SIG-M5 (cell line): ENCODE data around the gene CDH23.

Experiments used
- DNase-seq: peaks from one replicate; lab custom pipeline; 2025; lab: John Stamatoyannopoulos, UW

CDH23 gene

DNA sequence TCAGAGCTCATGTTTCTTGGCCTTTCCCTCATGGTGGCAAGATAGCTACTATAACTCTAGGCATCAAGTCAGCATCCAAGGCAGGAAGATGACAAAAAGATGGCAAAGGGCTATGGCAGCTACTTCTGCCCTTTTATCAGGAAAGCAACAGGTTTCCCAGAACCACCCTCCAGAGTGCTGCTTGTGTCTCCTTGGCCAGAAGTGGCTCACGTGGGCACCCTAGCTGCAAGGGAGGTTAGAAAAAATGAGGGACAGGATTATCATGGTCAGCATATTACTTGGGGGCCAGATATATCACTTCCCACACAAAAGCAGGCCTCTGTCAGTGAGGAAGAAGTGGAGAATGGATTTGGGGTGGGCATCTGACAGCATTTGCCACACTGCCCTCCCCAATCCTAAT is 347.1 kb downstream of the CDH23 start:
- no peak for DNase-seq

DNA sequence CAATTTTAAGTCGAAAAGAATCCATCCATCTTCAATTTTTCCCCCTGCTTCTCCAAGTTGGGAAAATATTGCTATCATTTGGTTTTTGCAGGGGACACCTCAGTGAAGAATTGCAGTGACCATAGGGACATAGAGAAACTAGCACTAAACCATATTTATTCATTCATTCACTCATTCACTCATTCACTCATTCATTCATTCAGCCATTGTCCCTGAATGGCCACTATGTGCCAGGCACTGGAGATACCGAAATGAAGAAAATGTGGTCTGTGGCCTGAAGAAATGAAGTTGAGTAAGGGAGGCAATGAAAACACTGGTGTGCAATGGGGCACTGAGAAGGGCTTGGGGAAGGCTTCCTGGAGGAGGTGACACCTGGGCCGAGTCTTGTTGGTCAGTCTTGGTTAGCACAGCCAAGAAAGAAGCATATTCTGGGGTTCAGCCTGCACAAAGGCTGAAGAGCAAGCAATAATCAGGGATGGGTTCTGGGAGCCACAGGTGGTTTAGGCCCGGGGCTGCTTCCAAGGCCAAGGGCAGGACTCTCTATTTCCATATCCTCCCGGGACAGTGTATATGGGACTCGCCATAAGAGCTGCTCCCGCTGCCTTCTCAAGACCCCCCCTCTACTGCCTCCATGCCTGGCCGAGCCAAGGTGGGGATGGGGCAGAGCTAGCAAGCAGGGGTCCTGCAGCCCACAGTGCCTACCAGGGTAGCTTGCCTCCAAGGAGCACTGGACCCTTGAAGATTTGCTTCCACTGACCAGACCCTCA is 348.4 kb downstream of the CDH23 start:
- no peak for DNase-seq

DNA sequence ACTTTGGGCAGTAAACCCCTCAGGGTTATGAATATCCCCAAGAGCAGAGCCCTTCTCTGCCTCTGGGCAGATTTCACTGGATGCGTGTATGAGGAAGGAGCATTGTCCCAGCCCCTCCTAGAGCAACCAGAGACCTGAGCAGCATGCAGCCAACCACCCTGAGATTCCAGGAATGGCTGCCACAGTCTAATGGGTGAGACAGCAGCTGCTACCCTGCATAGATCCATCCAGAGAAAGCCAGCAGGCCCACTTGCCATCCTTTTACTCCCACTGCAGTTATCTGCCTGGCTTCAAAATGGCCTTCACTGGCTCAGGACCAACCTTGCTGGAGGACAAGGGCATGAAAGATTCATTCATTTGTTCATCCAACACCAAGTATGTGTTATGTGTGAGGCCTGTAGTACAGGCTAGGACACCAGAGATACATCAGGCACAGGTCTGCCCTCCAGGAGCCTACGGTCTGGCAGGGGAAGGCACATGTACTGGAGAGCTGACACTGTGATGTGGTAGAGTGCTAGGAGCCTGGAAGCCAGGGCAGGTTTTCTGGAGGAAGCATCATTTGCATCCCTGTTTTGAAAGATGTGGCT is 349.0 kb downstream of the CDH23 start:
- DNase-seq = no peak

DNA sequence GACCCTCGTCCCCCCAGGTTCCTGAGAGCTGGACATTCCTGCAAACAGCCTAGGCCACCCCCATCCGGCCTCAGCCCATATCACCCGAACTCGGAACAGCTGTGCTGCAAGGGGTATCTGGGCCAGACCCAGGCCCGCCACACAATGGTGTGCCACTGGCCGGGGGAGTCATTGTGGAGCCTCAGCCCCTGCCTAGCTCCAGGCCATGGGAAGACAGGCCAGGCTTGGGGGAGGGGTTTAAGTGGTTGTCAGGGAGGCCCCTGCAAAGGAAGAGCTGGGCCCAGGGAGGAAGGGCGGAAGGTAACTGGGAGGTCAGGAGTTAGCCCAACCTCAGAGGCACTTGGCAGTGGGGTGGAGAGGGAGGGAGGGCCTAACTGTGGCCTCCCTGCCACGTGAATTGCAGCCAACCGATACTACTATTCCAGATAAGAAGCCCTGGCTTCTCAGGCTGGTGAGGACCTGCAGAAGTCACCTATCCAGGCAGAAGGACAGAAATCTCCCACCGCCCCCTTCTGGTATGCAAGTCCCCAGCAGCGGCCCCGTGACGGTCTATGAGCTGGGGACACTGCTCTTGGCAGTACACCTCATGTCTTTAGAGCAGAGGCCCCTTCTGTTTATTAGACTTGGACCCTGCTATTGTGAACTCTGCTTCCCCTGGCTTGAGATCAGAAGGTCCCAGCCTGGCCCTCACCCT is 349.8 kb downstream of the CDH23 start:
- DNase-seq = peak; percentile 13

DNA sequence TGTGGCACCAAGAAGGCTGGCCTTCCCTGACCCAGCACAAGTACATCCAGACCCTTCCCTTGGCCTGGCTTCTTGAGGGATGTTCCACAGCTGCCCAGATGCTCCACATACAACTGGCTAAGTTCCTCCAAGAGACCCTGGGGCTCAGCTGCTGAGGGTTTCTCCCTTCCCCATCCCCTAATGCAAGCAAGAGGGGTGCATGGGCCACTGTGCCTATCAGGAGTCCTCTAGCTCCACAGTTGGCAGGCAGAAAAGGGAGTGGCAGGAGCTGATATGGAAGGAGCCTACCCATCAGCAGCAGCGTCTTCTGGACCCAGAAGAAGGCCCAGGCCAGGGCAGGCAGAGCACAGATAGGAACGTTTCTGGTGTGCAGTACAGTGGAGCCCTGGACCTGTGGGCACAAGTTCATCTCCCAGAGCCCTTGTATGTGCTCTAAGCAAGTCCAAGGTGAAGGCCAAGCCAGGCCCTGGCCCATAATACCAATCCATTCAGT is 350.4 kb downstream of the CDH23 start:
- DNase-seq = no peak

DNA sequence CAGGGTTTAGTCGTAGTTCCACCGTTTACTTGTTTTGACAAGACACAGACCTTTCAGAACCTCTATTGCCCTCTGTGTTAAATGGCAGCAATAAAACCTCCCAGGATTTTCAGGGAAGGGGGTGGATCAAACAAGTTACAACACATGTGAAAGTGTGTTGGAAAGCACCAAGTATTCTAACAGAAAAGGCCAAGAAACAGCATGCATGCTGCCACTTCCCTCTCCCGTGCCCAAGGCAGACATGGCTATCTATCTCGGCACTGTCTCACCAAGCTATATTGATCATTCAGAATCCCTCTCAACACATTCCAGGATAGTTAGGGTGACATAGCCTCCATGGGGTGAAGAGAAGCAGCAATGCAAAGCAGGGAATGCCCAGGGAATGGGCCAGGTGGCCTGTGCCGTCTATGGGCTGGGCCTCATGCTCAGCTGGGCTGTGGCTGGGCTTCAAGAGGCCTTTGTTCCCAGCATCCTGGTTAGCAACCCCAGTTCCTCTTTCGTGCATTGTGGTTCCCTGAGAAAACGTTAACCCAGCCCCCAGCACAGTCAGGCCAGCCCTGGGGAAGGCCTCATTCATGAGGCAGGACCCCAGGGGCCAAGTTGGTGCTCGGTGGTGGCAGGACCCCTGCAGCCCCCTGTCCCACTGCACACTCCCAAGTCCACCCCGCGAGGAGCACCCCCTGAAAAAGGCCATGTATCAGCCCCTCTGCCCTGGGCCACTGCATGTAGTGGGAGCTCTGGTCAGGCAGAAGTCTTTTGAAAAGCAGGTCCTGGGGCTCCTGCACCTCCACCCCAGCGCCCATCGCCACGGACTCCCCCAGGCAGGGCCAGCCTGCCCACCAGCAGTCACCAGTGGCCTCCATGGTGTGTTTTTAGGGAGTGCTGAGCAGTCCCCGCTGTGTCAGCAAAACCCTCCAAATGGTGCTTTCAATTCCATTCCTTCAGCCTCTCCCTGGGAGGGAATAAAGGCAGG is 351.1 kb downstream of the CDH23 start:
- DNase-seq = peak; percentile 6

DNA sequence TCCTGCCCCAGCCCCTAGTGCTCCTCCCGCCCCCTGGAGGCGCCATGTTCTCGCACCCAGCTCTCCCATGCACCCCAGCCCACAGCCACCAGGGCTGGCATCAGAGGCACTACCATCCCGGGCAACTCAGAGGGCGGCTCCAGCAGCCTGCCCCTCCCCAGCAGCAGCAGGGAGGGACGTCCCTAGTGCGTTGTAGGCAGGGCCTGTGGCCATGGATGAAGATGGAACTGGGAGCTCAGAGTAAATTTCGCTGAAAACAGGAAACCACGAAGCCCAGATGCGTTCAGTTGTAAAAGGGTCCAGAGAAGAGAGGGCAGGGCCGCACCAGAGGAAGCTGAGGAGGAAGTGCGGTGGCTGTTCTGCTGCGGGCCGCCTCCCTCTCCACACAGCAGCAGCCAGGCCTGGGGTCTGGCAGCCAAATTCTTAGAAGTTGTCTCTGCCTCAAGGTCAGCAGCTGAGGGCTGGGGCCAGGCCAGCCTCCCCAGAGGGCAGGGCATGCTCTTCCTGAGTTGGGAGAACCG is 352.0 kb downstream of the CDH23 start:
- peak; percentile 93 for DNase-seq

DNA sequence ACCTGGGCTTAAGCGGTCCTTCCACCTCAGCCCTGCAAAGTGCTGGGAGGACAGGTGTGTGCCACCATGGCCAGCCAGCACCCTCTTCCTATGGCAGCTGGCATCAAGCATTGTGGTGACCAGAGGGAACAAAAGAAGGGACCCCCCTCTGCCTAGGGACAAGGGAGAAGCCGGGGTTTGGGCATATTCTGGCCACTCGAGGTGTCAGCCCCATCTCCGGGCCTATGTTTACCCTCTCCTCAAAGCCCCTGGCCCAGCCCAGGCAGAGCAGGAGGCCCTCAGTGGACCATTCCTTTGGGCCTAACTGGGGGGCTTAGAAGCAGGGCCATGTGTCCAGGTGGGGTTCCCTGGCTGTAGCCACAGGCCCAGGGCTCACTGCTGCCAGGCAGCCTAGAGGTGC is 352.7 kb downstream of the CDH23 start:
- no peak for DNase-seq

DNA sequence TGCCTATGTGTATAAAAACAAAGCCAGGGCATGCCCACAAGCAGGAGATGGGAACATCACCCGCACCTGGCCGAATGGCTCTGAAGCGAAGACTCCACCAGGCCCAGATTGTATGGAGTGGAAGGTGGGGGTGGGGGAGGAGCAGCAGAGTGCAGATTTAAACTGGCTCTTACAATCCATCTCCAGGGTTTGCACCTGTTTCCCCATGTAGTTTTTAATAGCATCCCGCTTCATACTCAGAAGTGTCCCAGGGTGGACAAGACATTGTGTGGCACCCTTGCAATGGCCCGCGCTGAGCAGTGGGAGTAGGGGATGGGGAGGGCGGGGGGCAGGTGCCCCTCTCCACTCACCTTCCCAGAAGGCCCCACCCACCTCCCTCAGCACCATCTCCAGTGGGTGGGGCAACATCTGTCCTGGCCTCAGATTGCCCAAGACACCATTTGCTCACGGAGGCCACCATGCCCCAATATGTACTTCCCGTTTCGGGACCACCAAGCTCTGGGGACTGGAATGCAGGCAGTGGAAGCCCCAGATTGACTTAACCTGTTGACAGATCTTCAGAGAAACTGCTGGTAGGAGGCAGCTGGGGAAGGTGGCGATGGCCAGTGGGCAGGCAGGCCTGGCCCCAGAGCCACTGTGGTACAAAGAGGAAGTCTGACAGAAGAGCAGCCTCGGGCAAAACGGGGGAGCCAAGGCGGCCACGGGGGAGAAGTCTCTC is 353.6 kb downstream of the CDH23 start:
- DNase-seq = peak; percentile 33

DNA sequence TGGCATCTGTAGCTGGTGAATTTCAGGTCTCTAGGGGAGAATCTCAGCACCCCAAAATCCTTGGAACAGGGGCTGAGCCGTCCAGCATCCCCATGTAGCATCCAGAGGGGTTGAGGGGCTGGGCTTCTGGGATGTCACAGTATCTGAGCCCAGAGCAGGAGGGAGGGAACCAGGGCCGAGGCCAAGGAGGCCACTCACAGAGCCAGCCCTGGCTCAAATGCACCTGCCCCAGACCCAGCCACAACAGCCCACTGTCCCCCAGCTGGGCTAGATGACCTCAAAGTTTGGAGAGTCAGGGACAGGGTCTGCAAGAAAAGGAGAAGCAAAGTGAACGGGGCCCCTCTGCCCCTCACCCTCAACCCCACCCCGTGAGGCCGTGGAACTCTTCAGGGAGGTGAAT is 354.3 kb downstream of the CDH23 start:
- no peak for DNase-seq

DNA sequence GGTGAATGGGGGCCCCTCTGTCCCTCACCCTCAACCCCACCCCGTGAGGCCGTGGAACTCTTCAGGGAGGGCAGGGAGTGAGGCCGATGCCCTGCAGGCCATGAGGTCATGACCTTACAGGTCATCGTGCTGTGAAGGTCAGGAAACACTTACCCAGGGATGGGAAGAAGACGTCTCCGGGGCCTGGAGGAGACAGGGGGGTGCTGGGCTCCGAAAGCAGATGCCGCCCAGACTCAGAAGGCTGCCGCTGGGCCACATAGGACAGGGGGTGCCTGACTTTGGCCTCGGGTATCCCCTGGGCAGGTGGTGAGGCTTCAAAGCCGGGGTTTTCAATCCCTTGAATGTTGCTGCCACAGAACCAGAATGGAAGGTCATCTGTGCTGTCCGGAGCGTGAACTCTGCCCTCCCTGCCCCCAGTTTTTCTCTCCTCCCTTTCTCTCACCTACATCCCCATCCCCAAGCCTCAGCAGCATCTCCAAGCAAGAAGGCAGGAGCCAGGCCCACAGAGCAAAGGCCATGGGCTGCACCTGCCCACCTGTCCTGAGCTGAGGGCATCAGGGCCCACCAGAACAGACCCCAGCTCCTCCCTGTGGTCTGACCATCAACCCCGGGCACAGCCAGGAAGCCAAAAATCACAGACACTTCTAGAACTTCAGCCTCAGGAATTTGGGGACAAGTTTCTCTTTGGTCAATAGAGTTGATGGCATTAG is 354.9 kb downstream of the CDH23 start:
- no peak for DNase-seq

DNA sequence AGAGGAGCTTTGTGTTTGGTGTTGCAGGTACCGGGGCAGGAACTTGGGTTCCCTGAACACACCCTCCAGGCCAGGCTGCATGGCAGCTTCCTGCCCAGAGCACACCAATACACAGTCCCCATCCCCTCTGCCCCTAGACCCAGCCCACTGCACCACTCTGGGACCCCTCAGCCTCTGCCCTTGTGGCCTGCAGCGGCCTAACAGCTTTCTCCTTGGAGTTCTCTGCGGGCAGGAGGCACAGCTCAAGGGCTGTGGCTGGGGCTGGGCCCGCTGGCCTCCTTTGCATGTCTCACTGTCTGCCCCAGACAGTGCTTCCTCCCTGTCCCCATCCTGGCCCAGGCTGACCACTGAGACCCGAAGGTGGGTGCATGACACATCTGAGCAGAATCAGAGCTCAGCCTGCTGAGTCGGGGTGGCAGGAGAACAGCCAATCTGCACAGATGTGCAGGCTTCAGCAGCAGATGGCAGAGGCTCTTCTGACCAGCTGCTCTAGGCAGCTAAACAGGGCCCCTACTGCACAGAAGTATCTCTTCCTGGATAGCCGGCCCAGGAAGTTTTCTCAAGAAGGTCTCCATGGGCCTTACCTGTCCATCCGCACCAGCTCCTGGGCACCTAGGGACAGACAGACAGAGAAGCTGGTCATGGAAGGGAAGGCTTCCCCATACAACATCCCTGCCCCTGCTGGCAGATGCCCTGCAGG is 355.8 kb downstream of the CDH23 start:
- DNase-seq = no peak

DNA sequence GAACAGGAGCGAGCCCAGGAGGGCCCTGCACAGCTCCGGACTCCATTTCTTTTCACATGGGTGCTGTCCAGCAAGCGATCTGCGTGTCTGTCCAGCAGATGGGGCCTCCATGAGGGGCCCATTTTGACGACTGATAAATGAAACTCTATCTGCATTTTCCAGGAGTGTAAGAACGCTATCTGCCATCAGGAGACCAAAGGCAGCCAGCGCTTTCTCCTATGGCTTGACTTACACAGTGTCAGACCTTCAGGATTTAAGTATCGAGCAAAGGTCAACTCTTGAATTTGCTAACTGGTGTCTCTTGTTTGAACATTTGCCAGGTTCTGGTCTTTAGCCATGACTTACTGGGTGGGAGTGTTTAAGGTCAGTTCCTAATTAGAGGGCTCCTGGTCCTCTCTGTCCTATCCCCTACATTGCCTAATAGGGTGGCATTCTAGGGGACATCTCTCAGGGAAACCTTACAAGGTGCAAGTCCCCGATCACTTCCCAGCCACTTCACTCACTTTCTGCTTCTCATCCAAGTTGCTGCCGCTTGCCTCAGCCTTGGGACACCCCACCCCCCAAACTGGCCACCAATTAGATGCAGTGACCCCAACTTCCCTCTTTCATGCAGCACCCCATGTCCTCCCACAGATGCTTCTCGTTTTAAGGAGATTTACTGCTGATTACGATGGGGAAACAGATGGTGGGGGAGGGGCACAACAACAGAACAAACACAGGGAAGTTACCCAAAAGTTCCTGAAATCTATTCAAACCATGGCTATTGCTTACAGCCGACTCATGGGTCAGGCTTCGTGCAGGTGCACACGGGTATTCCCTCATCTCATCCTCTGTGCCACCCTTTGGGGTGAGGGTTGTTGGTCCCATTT is 356.6 kb downstream of the CDH23 start:
- DNase-seq = peak; percentile 48

DNA sequence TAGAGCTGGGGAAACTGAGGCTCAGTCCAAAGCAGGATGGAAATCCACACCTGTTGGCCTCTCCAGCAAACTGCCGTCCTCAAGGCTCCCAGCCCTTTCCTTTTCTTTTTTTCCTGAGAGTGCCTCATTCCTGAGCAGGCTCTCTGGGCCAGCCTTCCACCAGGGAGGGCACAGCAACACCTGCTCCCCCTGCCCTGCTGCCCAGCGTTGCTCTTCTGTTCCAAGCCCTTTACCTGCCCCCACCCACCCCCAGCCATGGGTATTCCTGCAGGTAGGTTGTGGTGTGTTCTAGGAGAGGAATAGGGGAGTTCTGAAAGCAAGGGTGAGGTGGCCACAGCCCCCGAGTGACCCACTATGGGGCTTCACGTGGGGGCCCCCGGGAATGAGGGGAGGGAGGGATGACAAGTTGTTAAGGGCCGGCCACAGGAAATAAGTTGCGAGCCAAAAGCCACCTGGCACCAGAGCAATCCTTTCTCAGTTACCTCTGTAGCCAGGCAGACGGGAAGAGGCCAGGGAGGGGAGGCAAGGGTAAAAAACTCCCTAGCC is 357.3 kb downstream of the CDH23 start:
- no peak for DNase-seq

DNA sequence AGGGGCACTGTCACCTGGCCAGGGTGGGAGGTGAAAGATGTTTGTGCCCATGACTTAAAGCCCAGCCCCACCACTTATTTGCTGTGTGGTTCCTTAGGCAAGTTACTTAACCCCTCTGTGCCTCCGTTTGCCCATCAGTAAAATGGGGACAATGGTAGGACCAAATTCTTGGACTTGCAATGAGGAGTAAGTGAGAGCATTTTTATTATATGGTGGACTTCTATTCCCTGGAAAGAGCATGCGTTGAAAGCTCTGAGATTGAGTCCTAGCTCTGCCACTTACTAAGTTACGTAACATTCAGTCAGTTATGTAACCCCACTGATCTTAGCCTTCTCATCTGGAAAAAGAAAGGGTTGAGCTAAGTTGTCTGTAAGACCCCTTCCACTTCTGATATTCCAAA is 357.8 kb downstream of the CDH23 start:
- DNase-seq = peak; percentile 12

DNA sequence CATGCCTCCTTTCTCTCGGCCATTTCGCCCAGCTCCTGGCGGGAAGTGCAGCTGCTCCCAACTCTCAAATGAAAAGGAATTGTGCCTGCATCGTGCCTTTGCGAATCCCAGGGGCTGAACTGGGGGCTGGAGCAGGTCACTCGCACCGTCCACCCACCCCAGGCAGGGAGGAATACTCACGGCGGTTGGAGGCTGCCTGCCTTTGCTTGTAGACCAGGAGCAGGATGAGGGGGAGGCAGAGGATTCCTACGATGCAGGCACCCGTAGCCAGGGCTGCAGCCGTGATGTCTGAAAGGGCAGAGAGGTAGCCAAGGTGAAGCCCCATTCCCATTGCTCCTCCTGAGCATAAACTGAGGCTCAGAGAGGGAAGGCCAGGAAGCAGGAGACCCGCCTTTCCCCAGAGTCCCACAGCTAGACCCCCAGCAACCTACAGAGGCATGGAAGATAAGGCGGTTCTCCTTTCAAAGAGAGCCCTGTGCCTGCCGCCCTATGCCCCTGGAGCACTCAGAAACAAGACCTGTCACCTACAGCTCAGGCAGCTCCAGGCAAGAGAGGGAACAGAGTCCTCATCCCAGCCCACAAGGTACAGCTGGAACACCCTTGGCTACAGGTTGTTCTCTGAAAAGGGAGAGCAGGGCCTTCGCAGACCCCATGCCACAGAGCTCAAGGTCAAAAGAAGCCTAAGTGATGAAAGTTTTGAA is 358.6 kb downstream of the CDH23 start:
- DNase-seq = no peak

DNA sequence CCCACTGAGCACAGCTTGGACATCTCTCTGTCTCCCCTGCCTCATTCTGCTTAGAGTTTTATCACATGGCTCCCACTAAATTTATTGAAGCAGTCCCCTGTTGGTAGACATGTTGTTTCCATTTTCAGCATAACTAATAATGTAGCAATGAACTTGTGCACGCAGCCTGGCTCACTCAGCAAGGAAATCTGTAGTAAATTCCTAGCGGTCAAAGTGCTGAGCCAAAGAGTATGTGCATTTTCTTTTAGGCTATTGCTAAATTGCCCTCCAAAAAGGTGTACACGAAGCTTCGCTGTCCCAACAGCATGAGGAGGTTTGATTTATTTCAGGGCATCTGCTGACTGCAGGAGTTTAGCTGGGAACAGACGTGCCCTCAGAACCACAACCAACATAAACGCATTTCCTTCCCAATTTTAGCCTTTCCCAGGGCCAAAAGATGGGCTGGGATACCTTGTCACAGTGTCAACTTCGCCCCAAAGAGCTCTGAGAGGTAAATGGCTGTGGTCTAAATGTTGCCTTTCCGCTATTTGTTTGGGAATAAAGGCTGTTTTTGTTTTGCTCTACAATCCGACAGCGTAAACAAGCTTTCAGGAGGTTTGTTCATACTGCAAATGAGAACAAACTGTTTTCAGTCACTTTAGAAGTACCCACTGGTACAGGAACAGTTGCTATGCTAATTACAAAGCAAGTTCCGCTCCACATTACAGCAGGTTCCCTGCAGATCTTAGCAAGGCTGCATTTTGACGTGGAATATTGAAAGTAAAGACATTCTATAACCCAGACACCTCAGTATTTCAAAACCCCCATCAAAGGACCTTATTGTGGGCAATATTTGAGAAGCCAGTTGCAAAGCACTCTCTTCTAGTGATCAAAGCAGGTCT is 359.8 kb downstream of the CDH23 start:
- DNase-seq = no peak
